ENCODE results near the gene THAP7. TPM values are rescaled to one million over a fixed set of nuclear protein-coding genes. Genes with fewer than 3 reads are reported as not detected.

Gene THAP7
- total and polyA plus RNA-seq, 2 of the 13 experiments (the other 11 are each of a cell fraction or from before 2014, with no cell fraction given): 13.0 to 25.5 TPM

DNA sequence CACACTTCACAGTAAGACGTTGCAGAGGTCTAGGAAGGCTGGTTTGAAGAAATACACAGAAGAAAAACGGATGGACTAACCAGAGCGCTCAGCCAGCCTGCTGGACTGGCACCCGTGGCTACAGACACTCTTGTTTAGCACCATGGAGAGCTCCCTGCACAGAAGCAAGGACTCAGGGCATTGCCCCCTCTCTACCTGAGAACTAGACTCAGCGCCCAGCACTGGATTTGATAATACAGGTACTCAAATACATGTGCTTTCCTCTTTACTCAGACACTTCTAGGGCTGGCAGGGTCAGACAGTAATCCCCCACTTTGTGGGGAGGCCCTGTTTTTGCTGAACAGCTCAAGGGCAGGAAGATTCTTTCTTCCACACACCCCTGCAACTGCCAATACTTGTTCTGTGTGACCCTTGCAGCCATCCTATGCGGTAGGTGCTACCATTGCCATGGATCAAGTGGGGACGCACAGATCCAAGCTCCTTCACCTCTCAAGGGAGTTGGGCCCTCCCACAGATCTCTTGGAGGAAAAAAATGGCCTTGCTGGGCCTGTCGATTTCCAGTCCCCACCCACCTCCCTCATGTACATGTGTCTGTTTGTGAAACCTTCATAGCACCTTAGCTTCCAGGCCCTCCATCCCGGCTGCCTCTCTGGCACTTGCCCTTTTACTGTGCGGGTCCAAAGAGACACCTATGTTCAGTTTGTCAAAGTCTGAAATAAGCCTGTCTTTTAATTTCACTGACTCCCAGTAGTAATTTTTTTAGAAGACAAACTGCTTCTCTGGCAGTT is 7.9 kb upstream of the THAP7 start (continued):
- TF ChIP-seq, protein P1, sequence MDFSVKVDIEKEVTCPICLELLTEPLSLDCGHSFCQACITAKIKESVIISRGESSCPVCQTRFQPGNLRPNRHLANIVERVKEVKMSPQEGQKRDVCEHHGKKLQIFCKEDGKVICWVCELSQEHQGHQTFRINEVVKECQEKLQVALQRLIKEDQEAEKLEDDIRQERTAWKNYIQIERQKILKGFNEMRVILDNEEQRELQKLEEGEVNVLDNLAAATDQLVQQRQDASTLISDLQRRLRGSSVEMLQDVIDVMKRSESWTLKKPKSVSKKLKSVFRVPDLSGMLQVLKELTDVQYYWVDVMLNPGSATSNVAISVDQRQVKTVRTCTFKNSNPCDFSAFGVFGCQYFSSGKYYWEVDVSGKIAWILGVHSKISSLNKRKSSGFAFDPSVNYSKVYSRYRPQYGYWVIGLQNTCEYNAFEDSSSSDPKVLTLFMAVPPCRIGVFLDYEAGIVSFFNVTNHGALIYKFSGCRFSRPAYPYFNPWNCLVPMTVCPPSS (IDR thresholded peaks at IDR 0.05): no peak
- TF ChIP-seq ZNF607 (CRISPR knock-in tag; IDR thresholded peaks at IDR 0.05; ENCODE audit: borderline replicate concordance) (peak; percentile 31; the same call in 1 of the 2 replicates), SMARCE1 (IDR thresholded peaks at IDR 0.05; ENCODE audit: borderline replicate concordance) (no peak), ZNF296 (CRISPR knock-in tag; conservative IDR thresholded peaks at IDR 0.05) (0 out of 2 replicates have a peak, but pooled peaks have one; percentile 51), MAFG (CRISPR knock-in tag; IDR thresholded peaks at IDR 0.05) (no peak), ZNF207 (IDR thresholded peaks at IDR 0.05; ENCODE audit: borderline replicate concordance) (no peak), FIP1L1 (IDR thresholded peaks at IDR 0.05; ENCODE audit: borderline replicate concordance, insufficient read depth, low read depth, low read length) (no peak), MEIS1 (CRISPR knock-in tag; IDR thresholded peaks at IDR 0.05; ENCODE audit: borderline replicate concordance) (no peak), HDAC1 (CRISPR knock-in tag; IDR thresholded peaks at IDR 0.05) (no peak), IRX3 (CRISPR knock-in tag; IDR thresholded peaks at IDR 0.05; ENCODE audit: borderline replicate concordance, low read depth) (no peak), ZNF792 (CRISPR knock-in tag; IDR thresholded peaks at IDR 0.05) (peak; percentile 89), ZNF101 (CRISPR knock-in tag; IDR thresholded peaks at IDR 0.05; ENCODE audit: borderline replicate concordance, low read depth) (no peak), CBFB (CRISPR knock-in tag; IDR thresholded peaks at IDR 0.05) (no peak), ZNF790 (CRISPR knock-in tag; IDR thresholded peaks at IDR 0.05; ENCODE audit: borderline replicate concordance) (peak; percentile 67; the same call in 1 of the 2 replicates)
- TF ChIP-seq, protein P2, sequence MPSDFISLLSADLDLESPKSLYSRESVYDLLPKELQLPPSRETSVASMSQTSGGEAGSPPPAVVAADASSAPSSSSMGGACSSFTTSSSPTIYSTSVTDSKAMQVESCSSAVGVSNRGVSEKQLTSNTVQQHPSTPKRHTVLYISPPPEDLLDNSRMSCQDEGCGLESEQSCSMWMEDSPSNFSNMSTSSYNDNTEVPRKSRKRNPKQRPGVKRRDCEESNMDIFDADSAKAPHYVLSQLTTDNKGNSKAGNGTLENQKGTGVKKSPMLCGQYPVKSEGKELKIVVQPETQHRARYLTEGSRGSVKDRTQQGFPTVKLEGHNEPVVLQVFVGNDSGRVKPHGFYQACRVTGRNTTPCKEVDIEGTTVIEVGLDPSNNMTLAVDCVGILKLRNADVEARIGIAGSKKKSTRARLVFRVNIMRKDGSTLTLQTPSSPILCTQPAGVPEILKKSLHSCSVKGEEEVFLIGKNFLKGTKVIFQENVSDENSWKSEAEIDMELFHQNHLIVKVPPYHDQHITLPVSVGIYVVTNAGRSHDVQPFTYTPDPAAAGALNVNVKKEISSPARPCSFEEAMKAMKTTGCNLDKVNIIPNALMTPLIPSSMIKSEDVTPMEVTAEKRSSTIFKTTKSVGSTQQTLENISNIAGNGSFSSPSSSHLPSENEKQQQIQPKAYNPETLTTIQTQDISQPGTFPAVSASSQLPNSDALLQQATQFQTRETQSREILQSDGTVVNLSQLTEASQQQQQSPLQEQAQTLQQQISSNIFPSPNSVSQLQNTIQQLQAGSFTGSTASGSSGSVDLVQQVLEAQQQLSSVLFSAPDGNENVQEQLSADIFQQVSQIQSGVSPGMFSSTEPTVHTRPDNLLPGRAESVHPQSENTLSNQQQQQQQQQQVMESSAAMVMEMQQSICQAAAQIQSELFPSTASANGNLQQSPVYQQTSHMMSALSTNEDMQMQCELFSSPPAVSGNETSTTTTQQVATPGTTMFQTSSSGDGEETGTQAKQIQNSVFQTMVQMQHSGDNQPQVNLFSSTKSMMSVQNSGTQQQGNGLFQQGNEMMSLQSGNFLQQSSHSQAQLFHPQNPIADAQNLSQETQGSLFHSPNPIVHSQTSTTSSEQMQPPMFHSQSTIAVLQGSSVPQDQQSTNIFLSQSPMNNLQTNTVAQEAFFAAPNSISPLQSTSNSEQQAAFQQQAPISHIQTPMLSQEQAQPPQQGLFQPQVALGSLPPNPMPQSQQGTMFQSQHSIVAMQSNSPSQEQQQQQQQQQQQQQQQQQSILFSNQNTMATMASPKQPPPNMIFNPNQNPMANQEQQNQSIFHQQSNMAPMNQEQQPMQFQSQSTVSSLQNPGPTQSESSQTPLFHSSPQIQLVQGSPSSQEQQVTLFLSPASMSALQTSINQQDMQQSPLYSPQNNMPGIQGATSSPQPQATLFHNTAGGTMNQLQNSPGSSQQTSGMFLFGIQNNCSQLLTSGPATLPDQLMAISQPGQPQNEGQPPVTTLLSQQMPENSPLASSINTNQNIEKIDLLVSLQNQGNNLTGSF (CRISPR knock-in tag; IDR thresholded peaks at IDR 0.05): no peak
- TF ChIP-seq, protein P3, sequence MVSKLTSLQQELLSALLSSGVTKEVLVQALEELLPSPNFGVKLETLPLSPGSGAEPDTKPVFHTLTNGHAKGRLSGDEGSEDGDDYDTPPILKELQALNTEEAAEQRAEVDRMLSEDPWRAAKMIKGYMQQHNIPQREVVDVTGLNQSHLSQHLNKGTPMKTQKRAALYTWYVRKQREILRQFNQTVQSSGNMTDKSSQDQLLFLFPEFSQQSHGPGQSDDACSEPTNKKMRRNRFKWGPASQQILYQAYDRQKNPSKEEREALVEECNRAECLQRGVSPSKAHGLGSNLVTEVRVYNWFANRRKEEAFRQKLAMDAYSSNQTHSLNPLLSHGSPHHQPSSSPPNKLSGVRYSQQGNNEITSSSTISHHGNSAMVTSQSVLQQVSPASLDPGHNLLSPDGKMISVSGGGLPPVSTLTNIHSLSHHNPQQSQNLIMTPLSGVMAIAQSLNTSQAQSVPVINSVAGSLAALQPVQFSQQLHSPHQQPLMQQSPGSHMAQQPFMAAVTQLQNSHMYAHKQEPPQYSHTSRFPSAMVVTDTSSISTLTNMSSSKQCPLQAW (CRISPR knock-in tag; IDR thresholded peaks at IDR 0.05): 0 out of 2 replicates have a peak, but pooled peaks have one; percentile 30
- TF ChIP-seq, protein P4, sequence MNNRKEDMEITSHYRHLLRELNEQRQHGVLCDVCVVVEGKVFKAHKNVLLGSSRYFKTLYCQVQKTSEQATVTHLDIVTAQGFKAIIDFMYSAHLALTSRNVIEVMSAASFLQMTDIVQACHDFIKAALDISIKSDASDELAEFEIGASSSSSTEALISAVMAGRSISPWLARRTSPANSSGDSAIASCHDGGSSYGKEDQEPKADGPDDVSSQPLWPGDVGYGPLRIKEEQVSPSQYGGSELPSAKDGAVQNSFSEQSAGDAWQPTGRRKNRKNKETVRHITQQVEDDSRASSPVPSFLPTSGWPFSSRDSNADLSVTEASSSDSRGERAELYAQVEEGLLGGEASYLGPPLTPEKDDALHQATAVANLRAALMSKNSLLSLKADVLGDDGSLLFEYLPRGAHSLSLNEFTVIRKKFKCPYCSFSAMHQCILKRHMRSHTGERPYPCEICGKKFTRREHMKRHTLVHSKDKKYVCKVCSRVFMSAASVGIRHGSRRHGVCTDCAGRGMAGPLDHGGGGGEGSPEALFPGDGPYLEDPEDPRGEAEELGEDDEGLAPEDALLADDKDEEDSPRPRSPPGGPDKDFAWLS (CRISPR knock-in tag; IDR thresholded peaks at IDR 0.05; ENCODE audit: borderline replicate concordance): no peak
